Measurements from ENCODE around the gene TNFSF10.

DNA sequence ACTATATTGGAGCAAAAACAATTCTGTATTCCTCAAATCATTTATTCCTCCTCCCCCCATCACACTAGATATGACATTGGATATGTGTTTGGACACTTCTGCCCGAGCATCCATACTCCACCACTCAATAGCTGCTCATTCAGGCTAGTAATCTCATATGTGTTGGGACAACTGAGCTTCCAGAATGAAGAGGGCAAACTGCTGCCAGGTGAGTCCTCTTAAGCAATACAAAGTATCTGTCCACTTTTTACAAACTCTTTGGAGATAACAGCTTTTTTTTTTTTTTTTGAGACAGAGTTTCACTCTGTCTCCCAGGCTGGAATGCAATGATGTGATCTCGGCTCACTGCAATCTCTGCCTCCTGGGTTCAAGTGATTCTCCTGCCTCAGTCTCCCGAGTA is 5.4 kb upstream of the TNFSF10 start:
- TF ChIP-seq, protein P1, sequence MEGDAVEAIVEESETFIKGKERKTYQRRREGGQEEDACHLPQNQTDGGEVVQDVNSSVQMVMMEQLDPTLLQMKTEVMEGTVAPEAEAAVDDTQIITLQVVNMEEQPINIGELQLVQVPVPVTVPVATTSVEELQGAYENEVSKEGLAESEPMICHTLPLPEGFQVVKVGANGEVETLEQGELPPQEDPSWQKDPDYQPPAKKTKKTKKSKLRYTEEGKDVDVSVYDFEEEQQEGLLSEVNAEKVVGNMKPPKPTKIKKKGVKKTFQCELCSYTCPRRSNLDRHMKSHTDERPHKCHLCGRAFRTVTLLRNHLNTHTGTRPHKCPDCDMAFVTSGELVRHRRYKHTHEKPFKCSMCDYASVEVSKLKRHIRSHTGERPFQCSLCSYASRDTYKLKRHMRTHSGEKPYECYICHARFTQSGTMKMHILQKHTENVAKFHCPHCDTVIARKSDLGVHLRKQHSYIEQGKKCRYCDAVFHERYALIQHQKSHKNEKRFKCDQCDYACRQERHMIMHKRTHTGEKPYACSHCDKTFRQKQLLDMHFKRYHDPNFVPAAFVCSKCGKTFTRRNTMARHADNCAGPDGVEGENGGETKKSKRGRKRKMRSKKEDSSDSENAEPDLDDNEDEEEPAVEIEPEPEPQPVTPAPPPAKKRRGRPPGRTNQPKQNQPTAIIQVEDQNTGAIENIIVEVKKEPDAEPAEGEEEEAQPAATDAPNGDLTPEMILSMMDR (IDR thresholded peaks at IDR 0.05), result no peak
- TF ChIP-seq POLR2A (IDR thresholded peaks at IDR 0.05; ENCODE audit: low read length) (no peak), SREBF2 (IDR thresholded peaks at IDR 0.05) (no peak), EP300 (IDR thresholded peaks at IDR 0.05) (no peak), ZFP36 (IDR thresholded peaks at IDR 0.05; ENCODE audit: borderline replicate concordance, partially characterized antibody) (no peak), MAZ (IDR thresholded peaks at IDR 0.05; ENCODE audit: borderline replicate concordance, low read depth, low read length) (no peak), MYC (IDR thresholded peaks at IDR 0.05; ENCODE audit: borderline replicate concordance, low read length) (no peak), CEBPB (IDR thresholded peaks at IDR 0.05) (no peak), TP53 (CRISPR knock-in tag; IDR thresholded peaks at IDR 0.05) (no peak), CHD4 (IDR thresholded peaks at IDR 0.05; ENCODE audit: borderline replicate concordance) (no peak), RARB (CRISPR knock-in tag; IDR thresholded peaks at IDR 0.05) (no peak)
- TF ChIP-seq, protein P2, sequence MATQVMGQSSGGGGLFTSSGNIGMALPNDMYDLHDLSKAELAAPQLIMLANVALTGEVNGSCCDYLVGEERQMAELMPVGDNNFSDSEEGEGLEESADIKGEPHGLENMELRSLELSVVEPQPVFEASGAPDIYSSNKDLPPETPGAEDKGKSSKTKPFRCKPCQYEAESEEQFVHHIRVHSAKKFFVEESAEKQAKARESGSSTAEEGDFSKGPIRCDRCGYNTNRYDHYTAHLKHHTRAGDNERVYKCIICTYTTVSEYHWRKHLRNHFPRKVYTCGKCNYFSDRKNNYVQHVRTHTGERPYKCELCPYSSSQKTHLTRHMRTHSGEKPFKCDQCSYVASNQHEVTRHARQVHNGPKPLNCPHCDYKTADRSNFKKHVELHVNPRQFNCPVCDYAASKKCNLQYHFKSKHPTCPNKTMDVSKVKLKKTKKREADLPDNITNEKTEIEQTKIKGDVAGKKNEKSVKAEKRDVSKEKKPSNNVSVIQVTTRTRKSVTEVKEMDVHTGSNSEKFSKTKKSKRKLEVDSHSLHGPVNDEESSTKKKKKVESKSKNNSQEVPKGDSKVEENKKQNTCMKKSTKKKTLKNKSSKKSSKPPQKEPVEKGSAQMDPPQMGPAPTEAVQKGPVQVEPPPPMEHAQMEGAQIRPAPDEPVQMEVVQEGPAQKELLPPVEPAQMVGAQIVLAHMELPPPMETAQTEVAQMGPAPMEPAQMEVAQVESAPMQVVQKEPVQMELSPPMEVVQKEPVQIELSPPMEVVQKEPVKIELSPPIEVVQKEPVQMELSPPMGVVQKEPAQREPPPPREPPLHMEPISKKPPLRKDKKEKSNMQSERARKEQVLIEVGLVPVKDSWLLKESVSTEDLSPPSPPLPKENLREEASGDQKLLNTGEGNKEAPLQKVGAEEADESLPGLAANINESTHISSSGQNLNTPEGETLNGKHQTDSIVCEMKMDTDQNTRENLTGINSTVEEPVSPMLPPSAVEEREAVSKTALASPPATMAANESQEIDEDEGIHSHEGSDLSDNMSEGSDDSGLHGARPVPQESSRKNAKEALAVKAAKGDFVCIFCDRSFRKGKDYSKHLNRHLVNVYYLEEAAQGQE (IDR thresholded peaks at IDR 0.05), result no peak
- TF ChIP-seq, protein P3, sequence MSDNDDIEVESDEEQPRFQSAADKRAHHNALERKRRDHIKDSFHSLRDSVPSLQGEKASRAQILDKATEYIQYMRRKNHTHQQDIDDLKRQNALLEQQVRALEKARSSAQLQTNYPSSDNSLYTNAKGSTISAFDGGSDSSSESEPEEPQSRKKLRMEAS (IDR thresholded peaks at IDR 0.05), result no peak

Data from A549 (cell line).